ENCODE results near the gene DOCK2.

DOCK2 gene

DNA sequence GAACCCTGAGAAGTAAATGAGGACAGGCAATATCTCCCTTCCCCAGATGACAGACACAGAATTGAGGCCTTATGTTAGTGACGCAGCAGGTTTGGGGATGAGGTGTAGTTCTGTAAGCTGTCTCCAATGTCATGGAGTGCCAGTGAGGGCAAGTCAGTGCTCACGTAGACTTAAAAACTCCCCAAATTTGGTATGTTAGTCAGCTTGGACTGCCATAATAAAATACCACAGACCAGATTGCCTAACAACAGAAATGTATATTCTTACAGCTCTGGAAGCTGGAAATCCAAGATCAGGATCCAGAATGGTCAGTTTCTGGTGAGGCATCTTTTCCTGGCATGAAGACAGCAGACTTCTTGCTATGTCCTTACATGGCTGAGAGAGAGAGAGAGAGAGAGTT is 483.5 kb downstream of the DOCK2 start:
- ChIA-PET CTCF (interaction anchor here (2.0 to 4.0 kb wide), 2 partner anchors 19 to 64 kb away, joined by 7 to 19 read pairs; no protein-coding TSS in a partner anchor), POLR2A (no interaction called here)
- TF ChIP-seq, protein P1, sequence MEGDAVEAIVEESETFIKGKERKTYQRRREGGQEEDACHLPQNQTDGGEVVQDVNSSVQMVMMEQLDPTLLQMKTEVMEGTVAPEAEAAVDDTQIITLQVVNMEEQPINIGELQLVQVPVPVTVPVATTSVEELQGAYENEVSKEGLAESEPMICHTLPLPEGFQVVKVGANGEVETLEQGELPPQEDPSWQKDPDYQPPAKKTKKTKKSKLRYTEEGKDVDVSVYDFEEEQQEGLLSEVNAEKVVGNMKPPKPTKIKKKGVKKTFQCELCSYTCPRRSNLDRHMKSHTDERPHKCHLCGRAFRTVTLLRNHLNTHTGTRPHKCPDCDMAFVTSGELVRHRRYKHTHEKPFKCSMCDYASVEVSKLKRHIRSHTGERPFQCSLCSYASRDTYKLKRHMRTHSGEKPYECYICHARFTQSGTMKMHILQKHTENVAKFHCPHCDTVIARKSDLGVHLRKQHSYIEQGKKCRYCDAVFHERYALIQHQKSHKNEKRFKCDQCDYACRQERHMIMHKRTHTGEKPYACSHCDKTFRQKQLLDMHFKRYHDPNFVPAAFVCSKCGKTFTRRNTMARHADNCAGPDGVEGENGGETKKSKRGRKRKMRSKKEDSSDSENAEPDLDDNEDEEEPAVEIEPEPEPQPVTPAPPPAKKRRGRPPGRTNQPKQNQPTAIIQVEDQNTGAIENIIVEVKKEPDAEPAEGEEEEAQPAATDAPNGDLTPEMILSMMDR (IDR thresholded peaks at IDR 0.05; ENCODE audit: control extremely low read depth, extremely low read depth, low read depth, missing control alignments), result no peak
- no peak for DNase-seq (ENCODE audit: extremely low spot score)

DNA sequence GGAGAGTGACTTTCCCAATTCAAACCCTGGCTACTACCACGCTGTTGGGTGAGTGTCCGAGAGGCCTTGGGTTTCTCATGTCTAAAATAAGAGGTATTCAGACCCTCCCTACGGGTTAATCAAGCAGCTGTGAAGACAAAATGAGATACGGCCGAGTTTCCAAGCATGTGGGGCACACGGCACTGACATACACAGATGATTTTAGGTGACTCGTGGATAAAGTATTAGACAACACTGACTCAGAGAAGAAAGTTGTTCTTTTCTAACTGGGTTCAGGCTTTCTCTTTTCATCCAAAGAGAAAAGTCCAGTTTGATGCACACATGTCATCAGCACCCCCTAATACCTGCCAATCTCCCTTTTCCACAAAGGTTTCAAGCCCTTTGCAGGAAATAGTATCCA is 484.2 kb downstream of the DOCK2 start:
- POLR2A ChIA-PET, result no interaction called here
- DNase-seq (ENCODE audit: extremely low spot score), result no peak
- CTCF ChIA-PET, result interaction anchor here (2.0 to 4.0 kb wide), 2 partner anchors 20 to 63 kb away, joined by 7 to 19 read pairs; no protein-coding TSS in a partner anchor
- TF ChIP-seq, protein P1 (IDR thresholded peaks at IDR 0.05; ENCODE audit: control extremely low read depth, extremely low read depth, low read depth, missing control alignments), result no peak

- POLR2A ChIA-PET, result no interaction called here
- CTCF ChIA-PET, result interaction anchor here (1.3 kb wide), 1 partner anchor 59 kb away, joined by 3 read pairs; no protein-coding TSS in a partner anchor
- TF ChIP-seq, protein P1 (IDR thresholded peaks at IDR 0.05; ENCODE audit: control extremely low read depth, extremely low read depth, low read depth, missing control alignments), result no peak
These were observed 489.0 kb downstream of the DOCK2 start for GRCh38 chr5:170126061-170126460.

GRCh38 chr5:170126626-170127025 is 489.6 kb downstream of the DOCK2 start:
- no peak for DNase-seq (ENCODE audit: extremely low spot score)
- TF ChIP-seq, protein P1 (IDR thresholded peaks at IDR 0.05; ENCODE audit: control extremely low read depth, extremely low read depth, low read depth, missing control alignments), result no peak
- ChIA-PET CTCF (no interaction called here), POLR2A (no interaction called here)

More at GRCh38 chr5:170126061-170126460, 489.0 kb downstream of the DOCK2 start:
- DNase-seq (ENCODE audit: extremely low spot score), result no peak

- TF ChIP-seq, protein P1 (IDR thresholded peaks at IDR 0.05; ENCODE audit: control extremely low read depth, extremely low read depth, low read depth, missing control alignments), result no peak
- no peak for DNase-seq (ENCODE audit: extremely low spot score)
- ChIA-PET POLR2A (no interaction called here), CTCF (interaction anchor here (1.0 to 3.0 kb wide), 3 partner anchors 8 to 53 kb away, joined by 3 to 12 read pairs (median 5); no protein-coding TSS in a partner anchor)
These were observed 494.2 kb downstream of the DOCK2 start for GRCh38 chr5:170131235-170131634.

DNA sequence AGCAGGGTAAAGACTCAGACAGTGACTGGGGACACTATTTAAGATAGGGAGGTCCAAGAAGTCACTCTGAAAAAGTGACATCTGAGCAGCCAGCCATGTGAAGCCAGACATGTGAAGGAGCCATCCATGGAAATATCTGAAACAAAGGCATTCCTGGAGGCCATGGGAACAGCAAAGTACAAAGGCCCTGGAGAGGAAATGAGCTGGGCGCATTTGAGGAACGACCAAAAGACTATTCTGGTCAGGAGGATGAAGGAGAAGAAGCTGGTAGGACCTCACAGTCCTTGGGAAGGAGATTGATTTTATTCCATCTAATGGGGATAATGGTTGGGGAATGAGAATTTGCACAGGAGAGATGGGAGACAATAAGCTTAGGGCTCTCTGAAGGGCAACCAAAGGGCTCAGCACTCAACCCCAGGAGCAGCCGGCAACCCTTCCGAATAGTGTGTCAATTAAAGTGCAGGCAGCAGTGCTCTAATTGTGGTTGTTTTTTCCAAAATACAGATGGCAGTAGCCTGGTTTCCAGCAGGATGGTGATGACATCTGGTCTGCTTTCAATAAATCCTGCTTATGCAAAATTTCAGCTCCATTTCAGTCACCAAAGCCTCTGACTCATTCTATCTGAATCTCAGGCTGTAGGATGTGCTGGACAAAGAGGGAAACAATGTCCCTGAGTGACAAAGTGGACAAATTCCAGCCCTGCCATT is 495.3 kb downstream of the DOCK2 start:
- CTCF ChIA-PET, result interaction anchor here (1.0 to 3.0 kb wide), 6 partner anchors 9 to 52 kb away, joined by 3 to 12 read pairs (median 4); no protein-coding TSS in a partner anchor
- POLR2A ChIA-PET, result no interaction called here
- DNase-seq (ENCODE audit: extremely low spot score), result no peak
- TF ChIP-seq, protein P1 (IDR thresholded peaks at IDR 0.05; ENCODE audit: control extremely low read depth, extremely low read depth, low read depth, missing control alignments), result no peak

Measured in GM10248 (cell line).